Measurements from ENCODE around the gene BTF3. TPM values are rescaled to one million over a fixed set of nuclear protein-coding genes. Genes with fewer than 3 reads are reported as not detected.
A peak's percentile ranks its signal among the peaks of the same experiment; 100 is the strongest.

BTF3 gene
- total and polyA plus RNA-seq, 2 of the 8 experiments (the other 6 are each of a cell fraction or from before 2014, with no cell fraction given), result 396 to 754 TPM

GRCh38 chr5:73487815-73488214, 10.4 kb upstream of the BTF3 start (continued):
- TF ChIP-seq TEAD4 (IDR thresholded peaks at IDR 0.05; ENCODE audit: low read depth, low read length) (peak; percentile 92), TCF12 (IDR thresholded peaks at IDR 0.05; ENCODE audit: low read depth, low read length) (0 out of 2 replicates have a peak, but pooled peaks have one; percentile 59), HDAC2 (IDR thresholded peaks at IDR 0.05; ENCODE audit: borderline replicate concordance in 1 of 2, low read depth in 2 of 2, low read length in 2 of 2) (peak in 1 of 2 experiments; percentile 44; a peak in 1 of 4 replicates), ASH2L (IDR thresholded peaks at IDR 0.05; ENCODE audit: low read length) (peak; percentile 80), E2F6 (IDR thresholded peaks at IDR 0.05) (no peak), BCL11A (IDR thresholded peaks at IDR 0.05; ENCODE audit: low read depth in 2 of 2, low read length in 2 of 2) (peak in 1 of 2 experiments; percentile 8), RFX5 (IDR thresholded peaks at IDR 0.05; ENCODE audit: borderline replicate concordance, low read depth, low read length) (no peak), GTF2F1 (IDR thresholded peaks at IDR 0.05; ENCODE audit: borderline replicate concordance, low read depth, low read length) (no peak), POU5F1 (IDR thresholded peaks at IDR 0.05; ENCODE audit: low read depth, low read length) (no peak)
